Liver (tissue), 9 donors: ENCODE data around the gene RSRP1. TPM values are rescaled to one million over a fixed set of nuclear protein-coding genes. Genes with fewer than 3 reads are reported as not detected.
A peak's percentile ranks its signal among the peaks of the same experiment; 100 is the strongest.
"Not testable (repeated sequence)": the region's sequence is repeated elsewhere in the genome, so short reads cannot be mapped to it uniquely, and the experiment has no call there.

Experiments
- DNase-seq: peaks from one replicate; pipeline ENCODE4 v3.0.0-alpha.2; 2017; ENCODE audit warnings: low spot score
- H3K27ac ChIP-seq, 2 donors: one replicate each; pipeline ENCODE4 v1.7.0; 2013; ENCODE audit warnings: inconsistent platforms in 2 of 2, low read length in 2 of 2, control low read depth in 1 of 2, low read depth in 1 of 2, mild to moderate bottlenecking in 1 of 2
- H3K27me3 ChIP-seq, 4 donors: one replicate each; pipeline versions ENCODE4 v1.6.1 to v1.7.0; 2013; ENCODE audit warnings: low read length in 3 of 4, inconsistent platforms in 1 of 4, mild to moderate bottlenecking in 1 of 4, moderate library complexity in 1 of 4; ENCODE audit not compliant: control insufficient read depth in 4 of 4, insufficient read depth in 4 of 4
- H3K36me3 ChIP-seq, 4 donors: one replicate each; pipeline versions ENCODE4 v1.6.1 to v1.7.0; 2013; ENCODE audit warnings: low read length in 3 of 4, mild to moderate bottlenecking in 3 of 4, low read depth in 1 of 4, moderate library complexity in 1 of 4; ENCODE audit not compliant: control insufficient read depth in 4 of 4, insufficient read depth in 3 of 4
- H3K4me1 ChIP-seq, 4 donors: one replicate each; pipeline versions ENCODE4 v1.6.1 to v1.7.0; 2013; ENCODE audit warnings: low read length in 3 of 4, mild to moderate bottlenecking in 3 of 4, moderate library complexity in 1 of 4; ENCODE audit not compliant: control insufficient read depth in 4 of 4, insufficient read depth in 4 of 4
- H3K4me3 ChIP-seq, 3 donors: one replicate each; pipeline versions ENCODE4 v1.6.1 to v1.7.0; 2013; ENCODE audit warnings: low read length in 3 of 3, control low read depth in 1 of 3, low read depth in 1 of 3, mild to moderate bottlenecking in 1 of 3
- H3K9ac ChIP-seq, 2 donors: one replicate each; pipeline ENCODE4 v1.7.0; 2013; ENCODE audit warnings: low read length in 2 of 2, mild to moderate bottlenecking in 2 of 2, moderate library complexity in 2 of 2, control low read depth in 1 of 2, low read depth in 1 of 2
- H3K9me3 ChIP-seq, 4 donors: one replicate each; pipeline versions ENCODE4 v1.6.1 to v1.7.0; 2013; ENCODE audit warnings: low read length in 3 of 4; ENCODE audit not compliant: control insufficient read depth in 4 of 4
- GABPA ChIP-seq, 2 donors: IDR thresholded peaks in 1 of 2; conservative IDR thresholded peaks in 1 of 2; 2 replicates each; pipeline ENCODE4 v1.6.1; 2016; ENCODE audit warnings: antibody characterized with exemption in 2 of 2, mild to moderate bottlenecking in 1 of 2, moderate library complexity in 1 of 2
- HNF4A ChIP-seq, 2 donors: conservative IDR thresholded peaks; 2 replicates each; pipeline ENCODE4 v1.6.1; 2016; ENCODE audit warnings: antibody characterized with exemption in 2 of 2, mild to moderate bottlenecking in 2 of 2
- JUND ChIP-seq, 2 donors: IDR thresholded peaks; 2 replicates each; pipeline ENCODE4 v1.6.1; 2016; ENCODE audit warnings: antibody characterized with exemption in 2 of 2
- RXRA ChIP-seq, 2 donors: IDR thresholded peaks; 2 replicates each; pipeline ENCODE4 v1.6.1; 2017 to 2018; ENCODE audit warnings: antibody characterized with exemption in 2 of 2, mild to moderate bottlenecking in 1 of 2
- SP1 ChIP-seq: IDR thresholded peaks from 2 replicates; pipeline ENCODE4 v1.6.1; 2018; ENCODE audit warnings: antibody characterized with exemption, mild to moderate bottlenecking
- TAF1 ChIP-seq: conservative IDR thresholded peaks from 2 replicates; pipeline ENCODE4 v1.6.1; 2016; ENCODE audit warnings: antibody characterized with exemption, mild to moderate bottlenecking
- WGBS: extraction: QIAGEN DNeasy Blood & Tissue Kit; methylation state at CpG from one replicate; pipeline ENCODE4 v1.1.7; 2013; 5-methylcytosine and 5-hydroxymethylcytosine counted together
- polyA plus RNA-seq, 2 donors: library from polyadenylated mRNA; stranded (reverse) in 1 of 2; unstranded in 1 of 2; fragments of 200-250 nt in 1 of 2; fragments of >200 nt in 1 of 2; fragmentation: Nextera tagmentation in 1 of 2; extraction: Ambion mirVana in 1 of 2; gene quantifications; one replicate each; pipeline versions ENCODE4 v1.2.1 to v1.2.3, GENCODE V29; 2013 to 2015
- total RNA-seq, 2 donors: library from RNA; depleted of rRNA; stranded (reverse); fragments of >200 nt; gene quantifications; one replicate each; pipeline ENCODE4 v1.2.3, GENCODE V29; 2014
- TF ChIP-seq, protein P1 (sequence below): fragments of 150-350 bp; IDR thresholded peaks from 2 replicates; pipeline ENCODE4 v1.5.1; 2017; ENCODE audit warnings: improper control_type of control experiment, low read depth, low read length; ENCODE audit not compliant: missing input control
- TF ChIP-seq, protein P2 (sequence below): IDR thresholded peaks from 2 replicates; pipeline ENCODE4 v1.6.1; 2016; ENCODE audit warnings: antibody characterized with exemption, mild to moderate bottlenecking
- donor health status: healthy.
- donor health status: healthy.
- donor health status: healthy.
- donor health status: healthy.
- donor health status: healthy.

RSRP1 gene, protein sequence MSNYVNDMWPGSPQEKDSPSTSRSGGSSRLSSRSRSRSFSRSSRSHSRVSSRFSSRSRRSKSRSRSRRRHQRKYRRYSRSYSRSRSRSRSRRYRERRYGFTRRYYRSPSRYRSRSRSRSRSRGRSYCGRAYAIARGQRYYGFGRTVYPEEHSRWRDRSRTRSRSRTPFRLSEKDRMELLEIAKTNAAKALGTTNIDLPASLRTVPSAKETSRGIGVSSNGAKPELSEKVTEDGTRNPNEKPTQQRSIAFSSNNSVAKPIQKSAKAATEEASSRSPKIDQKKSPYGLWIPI
- total RNA-seq (100 to 1,000 TPM; 101 TPM), polyA plus RNA-seq (10 to 100 TPM; 19.9 to 46.7 TPM)

DNA sequence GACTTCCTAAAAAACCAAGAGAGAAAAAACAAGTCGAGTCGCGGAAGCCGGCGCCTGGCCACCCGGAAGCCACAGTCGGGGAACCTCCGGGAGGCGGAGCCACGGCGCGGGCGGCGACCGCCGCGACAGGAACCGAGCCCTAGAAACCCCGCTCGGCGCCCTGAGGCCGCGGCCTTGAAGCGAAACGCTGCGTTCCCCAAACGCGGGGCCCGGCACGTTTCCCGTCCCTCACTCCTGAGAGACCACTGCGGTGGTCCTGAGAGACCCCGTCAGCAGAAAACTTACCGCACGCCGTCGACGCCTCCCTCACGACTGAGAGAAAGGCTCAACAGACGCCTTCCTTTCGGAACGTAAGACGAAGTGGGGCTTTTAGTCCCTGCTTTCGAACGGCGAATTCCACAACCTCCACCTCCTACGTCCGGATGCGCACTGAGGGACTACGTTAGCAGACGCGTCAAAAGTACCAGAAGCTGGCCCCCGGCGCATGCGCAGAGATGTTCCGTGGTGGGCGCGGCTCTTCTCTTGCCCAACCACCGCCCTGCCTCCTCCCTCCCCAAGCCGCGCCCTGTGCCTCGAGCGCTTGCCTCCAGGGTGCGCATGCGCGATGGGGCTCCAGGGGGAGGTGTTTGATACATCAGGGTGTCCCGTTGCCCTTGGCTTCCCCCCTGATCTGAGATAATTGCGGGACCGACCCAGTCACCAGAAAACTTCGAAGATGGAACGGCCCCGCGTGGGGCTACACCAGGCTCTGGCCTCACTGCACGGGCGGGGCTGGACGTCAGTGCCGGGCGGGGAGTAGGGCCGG lies at the start of gene RSRP1:
TSS of gene RSRP1 (minus strand) at position 431 of the 805 bp plus-strand sequence. CDS start 491 bp downstream, outside the sequence.
- Histone ChIP-seq H3K36me3 (peaks cover 13 to 30% (median 26%) of the 10 kb centered on the region in 4 donors), H3K4me3 (peak within 1 kb of the TSS; percentile 66 to 100 (median 99)), H3K9ac (peak within 1 kb of the TSS; percentile 82 to 96), H3K27me3 (no peaks in the 10 kb centered on the region), H3K27ac (peak within 1 kb of the TSS; percentile 96 to 98), H3K9me3 (no peaks in the 10 kb centered on the region), H3K4me1 (peaks cover 1 to 28% (median 16%) of the 10 kb centered on the region in 4 donors)
- TF ChIP-seq JUND (IDR thresholded peaks at IDR 0.05) (no peak), GABPA (IDR thresholded peaks at IDR 0.05 in 1 of 2, conservative IDR thresholded peaks at IDR 0.05 in 1 of 2) (peak in 1 of 2 donors; percentile 64), HNF4A (conservative IDR thresholded peaks at IDR 0.05) (peak in 1 of 2 donors; percentile 5), SP1 (peak; percentile 74), RXRA (IDR thresholded peaks at IDR 0.05) (peak in 1 of 2 donors; percentile 15), TAF1 (peak; percentile 99)
- TF ChIP-seq, protein P1, sequence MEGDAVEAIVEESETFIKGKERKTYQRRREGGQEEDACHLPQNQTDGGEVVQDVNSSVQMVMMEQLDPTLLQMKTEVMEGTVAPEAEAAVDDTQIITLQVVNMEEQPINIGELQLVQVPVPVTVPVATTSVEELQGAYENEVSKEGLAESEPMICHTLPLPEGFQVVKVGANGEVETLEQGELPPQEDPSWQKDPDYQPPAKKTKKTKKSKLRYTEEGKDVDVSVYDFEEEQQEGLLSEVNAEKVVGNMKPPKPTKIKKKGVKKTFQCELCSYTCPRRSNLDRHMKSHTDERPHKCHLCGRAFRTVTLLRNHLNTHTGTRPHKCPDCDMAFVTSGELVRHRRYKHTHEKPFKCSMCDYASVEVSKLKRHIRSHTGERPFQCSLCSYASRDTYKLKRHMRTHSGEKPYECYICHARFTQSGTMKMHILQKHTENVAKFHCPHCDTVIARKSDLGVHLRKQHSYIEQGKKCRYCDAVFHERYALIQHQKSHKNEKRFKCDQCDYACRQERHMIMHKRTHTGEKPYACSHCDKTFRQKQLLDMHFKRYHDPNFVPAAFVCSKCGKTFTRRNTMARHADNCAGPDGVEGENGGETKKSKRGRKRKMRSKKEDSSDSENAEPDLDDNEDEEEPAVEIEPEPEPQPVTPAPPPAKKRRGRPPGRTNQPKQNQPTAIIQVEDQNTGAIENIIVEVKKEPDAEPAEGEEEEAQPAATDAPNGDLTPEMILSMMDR, result no peak
- TF ChIP-seq, protein P2, sequence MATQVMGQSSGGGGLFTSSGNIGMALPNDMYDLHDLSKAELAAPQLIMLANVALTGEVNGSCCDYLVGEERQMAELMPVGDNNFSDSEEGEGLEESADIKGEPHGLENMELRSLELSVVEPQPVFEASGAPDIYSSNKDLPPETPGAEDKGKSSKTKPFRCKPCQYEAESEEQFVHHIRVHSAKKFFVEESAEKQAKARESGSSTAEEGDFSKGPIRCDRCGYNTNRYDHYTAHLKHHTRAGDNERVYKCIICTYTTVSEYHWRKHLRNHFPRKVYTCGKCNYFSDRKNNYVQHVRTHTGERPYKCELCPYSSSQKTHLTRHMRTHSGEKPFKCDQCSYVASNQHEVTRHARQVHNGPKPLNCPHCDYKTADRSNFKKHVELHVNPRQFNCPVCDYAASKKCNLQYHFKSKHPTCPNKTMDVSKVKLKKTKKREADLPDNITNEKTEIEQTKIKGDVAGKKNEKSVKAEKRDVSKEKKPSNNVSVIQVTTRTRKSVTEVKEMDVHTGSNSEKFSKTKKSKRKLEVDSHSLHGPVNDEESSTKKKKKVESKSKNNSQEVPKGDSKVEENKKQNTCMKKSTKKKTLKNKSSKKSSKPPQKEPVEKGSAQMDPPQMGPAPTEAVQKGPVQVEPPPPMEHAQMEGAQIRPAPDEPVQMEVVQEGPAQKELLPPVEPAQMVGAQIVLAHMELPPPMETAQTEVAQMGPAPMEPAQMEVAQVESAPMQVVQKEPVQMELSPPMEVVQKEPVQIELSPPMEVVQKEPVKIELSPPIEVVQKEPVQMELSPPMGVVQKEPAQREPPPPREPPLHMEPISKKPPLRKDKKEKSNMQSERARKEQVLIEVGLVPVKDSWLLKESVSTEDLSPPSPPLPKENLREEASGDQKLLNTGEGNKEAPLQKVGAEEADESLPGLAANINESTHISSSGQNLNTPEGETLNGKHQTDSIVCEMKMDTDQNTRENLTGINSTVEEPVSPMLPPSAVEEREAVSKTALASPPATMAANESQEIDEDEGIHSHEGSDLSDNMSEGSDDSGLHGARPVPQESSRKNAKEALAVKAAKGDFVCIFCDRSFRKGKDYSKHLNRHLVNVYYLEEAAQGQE, result peak; percentile 96
- peak; percentile 99 for DNase-seq
- under 1% methylated on average over 79 of the region's 79 CpGs for WGBS

- not testable (repeated sequence) for H3K27ac ChIP-seq, H3K4me3 ChIP-seq, H3K9ac ChIP-seq, H3K36me3 ChIP-seq, H3K4me1 ChIP-seq, DNase-seq, H3K27me3 ChIP-seq, H3K9me3 ChIP-seq
- WGBS, result 69% methylated on average over 6 of the region's 8 CpGs
Measured at GRCh38 chr1:25296501-25296900, 49.2 kb upstream of the RSRP1 start.

- not testable (repeated sequence) for DNase-seq, H3K9me3 ChIP-seq, H3K4me1 ChIP-seq, H3K36me3 ChIP-seq, H3K27ac ChIP-seq, H3K4me3 ChIP-seq, H3K9ac ChIP-seq, H3K27me3 ChIP-seq
- WGBS, result 84% methylated on average over 5 of the region's 14 CpGs
Measured at GRCh38 chr1:25294889-25295826, 47.9 kb upstream of the RSRP1 start.

- not testable (repeated sequence) for H3K9ac ChIP-seq, H3K4me1 ChIP-seq, DNase-seq, H3K9me3 ChIP-seq, H3K27ac ChIP-seq, H3K4me3 ChIP-seq, H3K27me3 ChIP-seq, H3K36me3 ChIP-seq
- 93% methylated on average over 2 of the region's 2 CpGs for WGBS
Measured at GRCh38 chr1:25293426-25293825, 46.2 kb upstream of the RSRP1 start.
